Transverse colon (tissue), 4 donors: ENCODE results near the gene RBX1.

Experiments
- POLR2A ChIP-seq: fragments of 450-650 bp; IDR thresholded peaks from one replicate; pipeline ENCODE4 v1.6.1; 2016; ENCODE audit warnings: antibody characterized with exemption, mild to moderate bottlenecking, moderate library complexity
- POLR2AphosphoS5 ChIP-seq, 3 donors: sonication (generic); formaldehyde crosslinking; IDR thresholded peaks; one replicate each; pipeline ENCODE4 v1.6.1; 2016; ENCODE audit warnings: antibody characterized with exemption in 3 of 3
- TF ChIP-seq, protein P1 (sequence below), 5 experiments: fragments of 200-600 bp in 3 of 5; fragments of 450-650 bp in 2 of 5; sonication (generic) in 3 of 5; IDR thresholded peaks; 1 replicate in 2 of 5; 2 replicates in 3 of 5; pipeline ENCODE4 v1.5.1; 2016 to 2017; ENCODE audit warnings: antibody characterized with exemption in 5 of 5, inconsistent platforms in 3 of 5, mild to moderate bottlenecking in 2 of 5, moderate library complexity in 1 of 5

DNA sequence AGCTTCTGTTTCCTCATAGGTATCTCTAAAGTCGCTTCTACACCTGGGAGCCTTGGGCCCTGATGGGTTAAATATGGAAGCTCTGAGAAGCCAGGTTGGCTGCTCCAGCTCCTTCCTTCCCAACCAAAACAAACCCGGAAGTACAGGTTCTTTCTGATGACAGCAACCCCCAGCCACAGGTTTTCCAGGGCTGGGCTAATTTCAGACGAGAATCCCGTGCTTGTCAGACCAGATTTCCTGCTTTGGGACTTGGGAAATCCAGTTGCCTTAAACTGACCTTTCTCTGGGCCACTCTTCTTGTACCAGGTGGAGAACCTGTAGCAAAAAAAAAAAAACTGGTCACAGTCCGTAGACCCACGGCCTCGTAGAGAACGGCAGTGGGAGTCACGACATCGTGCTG, 51.9 kb downstream of the RBX1 start:
- TF ChIP-seq, protein P1, sequence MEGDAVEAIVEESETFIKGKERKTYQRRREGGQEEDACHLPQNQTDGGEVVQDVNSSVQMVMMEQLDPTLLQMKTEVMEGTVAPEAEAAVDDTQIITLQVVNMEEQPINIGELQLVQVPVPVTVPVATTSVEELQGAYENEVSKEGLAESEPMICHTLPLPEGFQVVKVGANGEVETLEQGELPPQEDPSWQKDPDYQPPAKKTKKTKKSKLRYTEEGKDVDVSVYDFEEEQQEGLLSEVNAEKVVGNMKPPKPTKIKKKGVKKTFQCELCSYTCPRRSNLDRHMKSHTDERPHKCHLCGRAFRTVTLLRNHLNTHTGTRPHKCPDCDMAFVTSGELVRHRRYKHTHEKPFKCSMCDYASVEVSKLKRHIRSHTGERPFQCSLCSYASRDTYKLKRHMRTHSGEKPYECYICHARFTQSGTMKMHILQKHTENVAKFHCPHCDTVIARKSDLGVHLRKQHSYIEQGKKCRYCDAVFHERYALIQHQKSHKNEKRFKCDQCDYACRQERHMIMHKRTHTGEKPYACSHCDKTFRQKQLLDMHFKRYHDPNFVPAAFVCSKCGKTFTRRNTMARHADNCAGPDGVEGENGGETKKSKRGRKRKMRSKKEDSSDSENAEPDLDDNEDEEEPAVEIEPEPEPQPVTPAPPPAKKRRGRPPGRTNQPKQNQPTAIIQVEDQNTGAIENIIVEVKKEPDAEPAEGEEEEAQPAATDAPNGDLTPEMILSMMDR (IDR thresholded peaks at IDR 0.05): no peak
- TF ChIP-seq POLR2AphosphoS5 (IDR thresholded peaks at IDR 0.05) (no peak), POLR2A (no peak)
